ENCODE data around the gene FSTL1.

GRCh38 chr3:120487191-120487650 is 36.4 kb upstream of the FSTL1 start:
- TF ChIP-seq, protein P1, sequence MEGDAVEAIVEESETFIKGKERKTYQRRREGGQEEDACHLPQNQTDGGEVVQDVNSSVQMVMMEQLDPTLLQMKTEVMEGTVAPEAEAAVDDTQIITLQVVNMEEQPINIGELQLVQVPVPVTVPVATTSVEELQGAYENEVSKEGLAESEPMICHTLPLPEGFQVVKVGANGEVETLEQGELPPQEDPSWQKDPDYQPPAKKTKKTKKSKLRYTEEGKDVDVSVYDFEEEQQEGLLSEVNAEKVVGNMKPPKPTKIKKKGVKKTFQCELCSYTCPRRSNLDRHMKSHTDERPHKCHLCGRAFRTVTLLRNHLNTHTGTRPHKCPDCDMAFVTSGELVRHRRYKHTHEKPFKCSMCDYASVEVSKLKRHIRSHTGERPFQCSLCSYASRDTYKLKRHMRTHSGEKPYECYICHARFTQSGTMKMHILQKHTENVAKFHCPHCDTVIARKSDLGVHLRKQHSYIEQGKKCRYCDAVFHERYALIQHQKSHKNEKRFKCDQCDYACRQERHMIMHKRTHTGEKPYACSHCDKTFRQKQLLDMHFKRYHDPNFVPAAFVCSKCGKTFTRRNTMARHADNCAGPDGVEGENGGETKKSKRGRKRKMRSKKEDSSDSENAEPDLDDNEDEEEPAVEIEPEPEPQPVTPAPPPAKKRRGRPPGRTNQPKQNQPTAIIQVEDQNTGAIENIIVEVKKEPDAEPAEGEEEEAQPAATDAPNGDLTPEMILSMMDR (IDR thresholded peaks at IDR 0.05; ENCODE audit: control extremely low read depth in 1 of 3, insufficient read depth in 1 of 3, low read depth in 1 of 3, low read length in 3 of 3) = no peak
- no peak for TF ChIP-seq ATF3 (IDR thresholded peaks at IDR 0.05; ENCODE audit: insufficient read depth, low read depth, low read length)
- no peak for TF ChIP-seq EGR1 (IDR thresholded peaks at IDR 0.05; ENCODE audit: borderline replicate concordance, low read depth, low read length)
- TF ChIP-seq, protein P2, sequence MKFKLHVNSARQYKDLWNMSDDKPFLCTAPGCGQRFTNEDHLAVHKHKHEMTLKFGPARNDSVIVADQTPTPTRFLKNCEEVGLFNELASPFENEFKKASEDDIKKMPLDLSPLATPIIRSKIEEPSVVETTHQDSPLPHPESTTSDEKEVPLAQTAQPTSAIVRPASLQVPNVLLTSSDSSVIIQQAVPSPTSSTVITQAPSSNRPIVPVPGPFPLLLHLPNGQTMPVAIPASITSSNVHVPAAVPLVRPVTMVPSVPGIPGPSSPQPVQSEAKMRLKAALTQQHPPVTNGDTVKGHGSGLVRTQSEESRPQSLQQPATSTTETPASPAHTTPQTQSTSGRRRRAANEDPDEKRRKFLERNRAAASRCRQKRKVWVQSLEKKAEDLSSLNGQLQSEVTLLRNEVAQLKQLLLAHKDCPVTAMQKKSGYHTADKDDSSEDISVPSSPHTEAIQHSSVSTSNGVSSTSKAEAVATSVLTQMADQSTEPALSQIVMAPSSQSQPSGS (IDR thresholded peaks at IDR 0.05; ENCODE audit: low read length) = no peak
- no peak for TF ChIP-seq GTF2F1 (IDR thresholded peaks at IDR 0.05; ENCODE audit: borderline replicate concordance, low read depth, low read length)
- no peak for TF ChIP-seq POLR2AphosphoS5 (IDR thresholded peaks at IDR 0.05; ENCODE audit: low read depth, low read length)
- TF ChIP-seq CBX5 (IDR thresholded peaks at IDR 0.05; ENCODE audit: low read depth, low read length) = no peak
- TF ChIP-seq JUND (IDR thresholded peaks at IDR 0.05; ENCODE audit: low read length) = no peak
